Measurements from ENCODE around the gene MARF1.
"Not testable (repeated sequence)": the region's sequence is repeated elsewhere in the genome, so short reads cannot be mapped to it uniquely, and the experiment has no call there.

Gene MARF1

GRCh38 chr16:15643048-15643945 is at the start of gene MARF1:
MARF1 (minus strand) TSS chr16:15643154; CDS start chr16:15639233, 3,921 bp downstream.
- intact Hi-C loops (cut with DNase I): loop anchor here (1.0 to 5.0 kb wide), 3 partner anchors 39 to 211 kb away; partner anchors contain the start of gene BMERB1
- peak; percentile 93 to 99 (median 97) for DNase-seq

- intact Hi-C loops (cut with DNase I); DNase-seq: not testable (repeated sequence)
Observed at GRCh38 chr16:15692508-15692907, 49.6 kb upstream of the MARF1 start.

GRCh38 chr16:15691046-15691445 is 48.1 kb upstream of the MARF1 start:
- DNase-seq: no peak
- intact Hi-C loops (cut with DNase I): no loop called here

GRCh38 chr16:15690296-15690695 is 47.3 kb upstream of the MARF1 start:
- intact Hi-C loops (cut with DNase I): no loop called here
- no peak for DNase-seq

- intact Hi-C loops (cut with DNase I): no loop called here
- DNase-seq: no peak
Observed at GRCh38 chr16:15689290-15689689, 46.3 kb upstream of the MARF1 start.

- DNase-seq: no peak
- intact Hi-C loops (cut with DNase I): no loop called here
Observed at GRCh38 chr16:15686287-15686686, 43.3 kb upstream of the MARF1 start.

GRCh38 chr16:15682105-15682570 is 39.2 kb upstream of the MARF1 start:
- DNase-seq: peak in 4 of 10 donors; percentile 20 to 93 (median 34)

GRCh38 chr16:15677447-15677846 is 34.5 kb upstream of the MARF1 start:
- intact Hi-C loops (cut with DNase I): no loop called here
- DNase-seq: peak in 2 of 10 donors; percentile 19 to 20

More at GRCh38 chr16:15682105-15682570, 39.2 kb upstream of the MARF1 start:
- intact Hi-C loops (cut with DNase I): loop anchor here (5.0 kb wide), 1 partner anchor 40 kb away; the partner anchor contains the start of gene MARF1

GRCh38 chr16:15676506-15676905 is 33.6 kb upstream of the MARF1 start:
- intact Hi-C loops (cut with DNase I): no loop called here
- DNase-seq: peak in 2 of 10 donors; percentile 59 to 63

GRCh38 chr16:15674571-15674970 is 31.6 kb upstream of the MARF1 start:
- DNase-seq: peak in 3 of 10 donors; percentile 10 to 71 (median 20)
- intact Hi-C loops (cut with DNase I): no loop called here

- intact Hi-C loops (cut with DNase I): no loop called here
- DNase-seq: peak; percentile 54 to 95 (median 76)
Observed at GRCh38 chr16:15672514-15673167, 29.7 kb upstream of the MARF1 start.

GRCh38 chr16:15672127-15672513 is 29.2 kb upstream of the MARF1 start:
- DNase-seq: peak in 1 of 10 donors; percentile 66
- intact Hi-C loops (cut with DNase I): not testable (repeated sequence)

- peak in 1 of 10 donors; percentile 56 for DNase-seq
- intact Hi-C loops (cut with DNase I): no loop called here
Observed at GRCh38 chr16:15671530-15672117, 28.7 kb upstream of the MARF1 start.

GRCh38 chr16:15667091-15667742 is 24.3 kb upstream of the MARF1 start:
- intact Hi-C loops (cut with DNase I): no loop called here
- peak in 2 of 10 donors; percentile 16 to 74 for DNase-seq

- intact Hi-C loops (cut with DNase I): no loop called here
- DNase-seq: no peak
Observed at GRCh38 chr16:15665107-15665506, 22.2 kb upstream of the MARF1 start.

- intact Hi-C loops (cut with DNase I): no loop called here
- DNase-seq: no peak
Observed at GRCh38 chr16:15660203-15660601, 17.2 kb upstream of the MARF1 start.

- peak in 1 of 10 donors; percentile 54 for DNase-seq
- intact Hi-C loops (cut with DNase I): no loop called here
Observed at GRCh38 chr16:15658556-15658955, 15.6 kb upstream of the MARF1 start.

GRCh38 chr16:15658149-15658548 is 15.2 kb upstream of the MARF1 start:
- intact Hi-C loops (cut with DNase I): no loop called here

GRCh38 chr16:15655561-15655960 is 12.6 kb upstream of the MARF1 start:
- intact Hi-C loops (cut with DNase I); DNase-seq: not testable (repeated sequence)

More at GRCh38 chr16:15658149-15658548, 15.2 kb upstream of the MARF1 start:
- no peak for DNase-seq

GRCh38 chr16:15654591-15654990 is 11.6 kb upstream of the MARF1 start:
- DNase-seq: no peak
- intact Hi-C loops (cut with DNase I): no loop called here
